Placental epithelial cell (primary cell): Measurements from ENCODE around the gene MAP2K4. TPM values are rescaled to one million over a fixed set of nuclear protein-coding genes. Genes with fewer than 3 reads are reported as not detected.
A peak's percentile ranks its signal among the peaks of the same experiment; 100 is the strongest.

Source experiments
- small RNA-seq: library from RNA; depleted of rRNA; stranded (forward); fragments of <200 nt; gene quantifications from one replicate; pipeline ENCODE3, GENCODE V24; 2012
- total RNA-seq: library from RNA; depleted of rRNA; stranded (reverse); fragments of >200 nt; gene quantifications from 2 replicates; pipeline ENCODE4 v1.2.3, GENCODE V29; 2012

The MAP2K4 gene
- 43.5 and 45.1 TPM in 2 replicates for total RNA-seq

GRCh38 chr17:12020642-12021622 is at the start of gene MAP2K4:
MAP2K4 (plus strand) TSS chr17:12020877; CDS start chr17:12020887, 10 bp downstream.

GRCh38 chr17:11997147-11997971 is 23.3 kb upstream of the MAP2K4 start, which contains the start of gene ZNF18:
ZNF18 (minus strand) TSS chr17:11997475; CDS start chr17:11992829, 4,646 bp downstream.

Small RNA genes lying within 50 kb of the gene (small RNA-seq; reads per million reads assigned to genes)
- gene MIR744, result 967 reads per million, percentile 99 among the genes with 10 or more reads in this experiment
- not detected for gene RNU11-2P

Other genes with a start within 250 kb of the MAP2K4 start
- gene ZNF18, start 23.4 kb upstream of the MAP2K4 start, total RNA-seq, result 9.8 and 10.1 TPM in 2 replicates